Activated CD8-positive, alpha-beta memory T cell treated with anti-CD3 and anti-CD28 coated beads for 1 hour (primary cell): ENCODE measurements around the gene TRAIP.

Experiments used
- DNase-seq, 2 donors: peaks; one replicate each; pipeline ENCODE4 v3.0.0-alpha.2; 2020; ENCODE audit warnings: low read depth in 1 of 2; ENCODE audit errors: extremely low read depth in 1 of 2

Gene TRAIP

GRCh38 chr3:49876567-49876966, 20.2 kb upstream of the TRAIP start:
- DNase-seq: no peak

GRCh38 chr3:49873623-49874022, 17.3 kb upstream of the TRAIP start:
- no peak for DNase-seq

- no peak for DNase-seq
These were observed 16.5 kb upstream of the TRAIP start for GRCh38 chr3:49872801-49873281.

GRCh38 chr3:49871531-49872153, 15.3 kb upstream of the TRAIP start:
- DNase-seq: no peak

- no peak for DNase-seq
These were observed 13.3 kb upstream of the TRAIP start, which contains the start of gene CAMKV for GRCh38 chr3:49869525-49870126. Gene CAMKV (minus strand): TSS chr3:49869906. CDS start chr3:49862388, 7,518 bp downstream.

- DNase-seq: no peak
These were observed 12.6 kb upstream of the TRAIP start for GRCh38 chr3:49868862-49869466.

- no peak for DNase-seq
These were observed 11.5 kb upstream of the TRAIP start for GRCh38 chr3:49867871-49868321.

- DNase-seq: no peak
These were observed 11.0 kb upstream of the TRAIP start for GRCh38 chr3:49867400-49867799.

- no peak for DNase-seq
These were observed 8.9 kb upstream of the TRAIP start for GRCh38 chr3:49865198-49865784.

- no peak for DNase-seq
These were observed 8.1 kb upstream of the TRAIP start for GRCh38 chr3:49864505-49864904.

GRCh38 chr3:49859576-49860305, 3.4 kb upstream of the TRAIP start:
- no peak for DNase-seq

- DNase-seq: no peak
These were observed 702 bp downstream of the TRAIP start for GRCh38 chr3:49855662-49856061.

GRCh38 chr3:49845694-49846093, 10.7 kb downstream of the TRAIP start:
- no peak for DNase-seq

- no peak for DNase-seq
These were observed 11.7 kb downstream of the TRAIP start for GRCh38 chr3:49844464-49845183.

- no peak for DNase-seq
These were observed 13.4 kb downstream of the TRAIP start for GRCh38 chr3:49842843-49843517.

- no peak for DNase-seq
These were observed 14.6 kb downstream of the TRAIP start for GRCh38 chr3:49841806-49842205.

- DNase-seq: no peak
These were observed 15.2 kb downstream of the TRAIP start for GRCh38 chr3:49841126-49841696.

GRCh38 chr3:49840388-49840787, 16.0 kb downstream of the TRAIP start:
- DNase-seq: no peak

- peak; percentile 59 to 69 for DNase-seq
These were observed 17.1 kb downstream of the TRAIP start for GRCh38 chr3:49839193-49839809.
